Subcutaneous adipose tissue (tissue), 4 donors: ENCODE data around the gene CADM2. TPM values are rescaled to one million over a fixed set of nuclear protein-coding genes. Genes with fewer than 3 reads are reported as not detected.

Experiments
- total RNA-seq, 4 donors: library from RNA; depleted of rRNA; stranded (reverse); fragments of >200 nt; gene quantifications; one replicate each; pipeline ENCODE4 v1.1.0, GENCODE V29; 2016
- TF ChIP-seq, protein P1 (sequence below): fragments of 450-650 bp; IDR thresholded peaks from one replicate; pipeline ENCODE4 v1.5.1; 2016; ENCODE audit warnings: low read depth, mild to moderate bottlenecking, control low read depth, antibody characterized with exemption, moderate library complexity

Gene CADM2
- total RNA-seq, 4 donors from 2014 or later: 1.0 to 19.8 (median 4.4) TPM

DNA sequence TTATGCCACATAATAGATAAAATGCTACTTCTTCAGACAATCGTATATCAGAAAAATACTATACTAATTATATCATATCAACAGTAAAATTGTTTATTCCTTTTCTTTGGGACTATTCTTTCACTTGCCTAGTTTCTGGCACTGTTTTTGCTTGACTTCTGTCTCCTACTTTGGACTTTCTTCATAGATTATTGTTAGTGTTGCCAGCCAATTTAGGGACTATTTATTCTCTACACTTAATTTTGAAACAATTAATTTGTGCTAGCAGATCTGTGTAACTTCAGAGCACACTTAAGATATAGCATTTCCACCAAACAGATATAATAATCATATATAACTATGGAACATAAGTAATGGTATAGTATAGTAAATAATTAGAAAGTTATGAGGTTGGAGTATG is 305.6 kb downstream of the CADM2 start:
- TF ChIP-seq, protein P1, sequence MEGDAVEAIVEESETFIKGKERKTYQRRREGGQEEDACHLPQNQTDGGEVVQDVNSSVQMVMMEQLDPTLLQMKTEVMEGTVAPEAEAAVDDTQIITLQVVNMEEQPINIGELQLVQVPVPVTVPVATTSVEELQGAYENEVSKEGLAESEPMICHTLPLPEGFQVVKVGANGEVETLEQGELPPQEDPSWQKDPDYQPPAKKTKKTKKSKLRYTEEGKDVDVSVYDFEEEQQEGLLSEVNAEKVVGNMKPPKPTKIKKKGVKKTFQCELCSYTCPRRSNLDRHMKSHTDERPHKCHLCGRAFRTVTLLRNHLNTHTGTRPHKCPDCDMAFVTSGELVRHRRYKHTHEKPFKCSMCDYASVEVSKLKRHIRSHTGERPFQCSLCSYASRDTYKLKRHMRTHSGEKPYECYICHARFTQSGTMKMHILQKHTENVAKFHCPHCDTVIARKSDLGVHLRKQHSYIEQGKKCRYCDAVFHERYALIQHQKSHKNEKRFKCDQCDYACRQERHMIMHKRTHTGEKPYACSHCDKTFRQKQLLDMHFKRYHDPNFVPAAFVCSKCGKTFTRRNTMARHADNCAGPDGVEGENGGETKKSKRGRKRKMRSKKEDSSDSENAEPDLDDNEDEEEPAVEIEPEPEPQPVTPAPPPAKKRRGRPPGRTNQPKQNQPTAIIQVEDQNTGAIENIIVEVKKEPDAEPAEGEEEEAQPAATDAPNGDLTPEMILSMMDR: no peak

DNA sequence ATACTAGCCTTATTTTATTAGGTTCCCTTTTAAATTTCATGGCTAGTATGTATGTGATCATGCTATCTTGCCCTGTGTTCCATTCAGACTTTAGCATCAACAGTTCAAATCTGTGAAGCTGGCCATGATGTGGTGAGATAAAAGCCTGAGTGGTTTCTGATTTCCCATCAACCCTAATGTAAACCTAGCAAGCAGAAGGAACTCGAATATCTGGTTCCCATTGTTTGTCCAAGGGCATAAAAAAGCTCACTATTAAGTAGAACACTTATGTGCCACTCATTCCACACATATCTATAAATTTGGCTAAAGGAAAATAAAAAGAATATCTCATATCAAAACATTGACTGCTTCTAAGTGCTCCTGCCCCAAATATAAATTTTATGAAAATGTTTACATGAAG is 311.7 kb downstream of the CADM2 start:
- TF ChIP-seq, protein P1: no peak

DNA sequence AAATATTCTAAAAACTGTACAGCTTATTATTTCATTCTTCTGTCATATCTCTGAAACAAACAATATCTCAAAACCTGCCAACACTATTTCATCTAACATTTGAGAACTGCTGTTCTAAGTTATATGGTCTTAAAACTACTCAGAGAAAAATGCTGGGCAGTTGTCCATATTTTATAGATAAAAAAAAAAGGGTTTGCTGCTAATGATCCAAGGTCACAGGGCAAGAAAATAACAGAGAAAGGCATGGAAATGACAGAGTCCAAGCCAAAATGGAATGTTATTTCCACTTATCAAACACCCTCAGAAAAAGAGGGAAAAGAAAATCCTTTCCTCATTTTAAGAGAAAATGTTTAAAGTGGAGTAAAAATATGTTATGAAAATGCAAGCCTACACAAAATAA is 313.1 kb downstream of the CADM2 start:
- TF ChIP-seq, protein P1: no peak

DNA sequence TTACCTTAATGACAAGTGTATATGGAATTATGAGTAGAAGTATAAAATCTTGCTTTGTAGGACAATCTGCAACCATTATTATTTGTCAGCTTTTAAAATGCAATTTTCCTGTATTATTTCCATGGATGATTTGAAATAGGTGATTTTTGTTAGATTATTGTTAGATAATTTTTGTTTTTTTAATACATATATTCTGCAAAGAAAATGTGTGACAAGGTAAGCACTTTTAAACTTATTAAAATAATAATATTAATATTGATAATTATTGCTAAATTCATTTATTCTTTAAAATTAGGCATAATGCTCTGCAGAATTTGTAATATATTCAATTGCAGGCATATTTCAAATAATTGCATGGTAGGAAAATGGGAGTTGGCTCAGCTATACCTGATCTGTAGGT is 329.5 kb downstream of the CADM2 start:
- TF ChIP-seq, protein P1: no peak

DNA sequence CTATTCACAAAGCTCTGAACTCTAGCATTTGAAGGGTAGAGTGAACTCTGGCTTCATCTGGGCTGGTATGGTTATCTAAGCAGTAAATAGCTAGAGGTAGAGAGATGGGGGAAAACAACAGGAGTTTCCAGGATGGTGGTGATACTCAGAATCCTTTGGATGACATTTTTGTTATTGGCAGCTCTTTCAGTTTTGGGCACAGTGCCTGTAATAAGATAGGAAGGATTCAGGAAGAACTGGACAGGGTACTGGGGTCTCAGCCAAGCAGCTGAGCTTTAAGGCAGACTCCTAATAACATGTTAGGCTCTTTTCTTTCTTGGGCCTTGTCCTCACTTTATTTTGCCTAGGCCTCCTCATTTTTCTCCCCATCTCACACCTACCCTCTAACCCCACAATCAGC is 338.5 kb downstream of the CADM2 start:
- TF ChIP-seq, protein P1: no peak

DNA sequence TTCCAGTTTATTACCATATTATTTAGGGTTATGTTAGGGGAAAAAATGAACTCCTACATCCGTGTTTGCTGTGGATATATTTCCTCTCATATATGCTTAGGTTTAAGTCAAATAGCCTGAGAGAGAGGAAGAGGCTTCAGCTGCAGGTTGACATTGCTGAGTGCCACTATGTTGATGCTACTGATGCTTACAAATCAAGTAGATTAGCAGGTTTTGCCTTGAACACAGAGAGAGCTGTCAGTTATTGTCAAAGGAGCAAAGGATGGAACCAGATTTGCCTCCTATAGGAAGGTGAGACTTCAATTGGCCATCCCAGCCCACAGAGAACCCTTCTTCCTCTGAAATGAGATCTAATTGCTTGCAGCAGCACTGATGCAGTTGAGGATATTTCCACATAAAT is 339.2 kb downstream of the CADM2 start:
- TF ChIP-seq, protein P1: no peak

DNA sequence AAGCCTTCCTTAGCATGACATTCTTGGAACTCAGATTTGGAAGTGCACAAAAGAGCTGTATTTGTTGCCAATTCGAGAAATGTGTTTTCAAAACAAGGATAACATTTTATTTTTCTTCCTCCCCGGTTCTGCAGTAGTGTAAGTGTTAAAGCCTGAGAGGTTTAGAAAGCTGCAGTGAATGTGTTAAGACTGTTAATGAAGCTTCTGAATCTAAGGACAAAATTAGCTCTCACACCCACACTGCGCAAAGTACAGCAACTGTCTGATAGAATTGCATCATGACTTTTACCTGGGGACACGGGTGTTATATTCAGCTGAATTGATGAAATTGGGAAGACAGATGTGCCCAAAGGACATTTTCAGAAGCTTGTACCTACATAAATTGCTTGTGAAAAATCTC is 344.4 kb downstream of the CADM2 start:
- TF ChIP-seq, protein P1: no peak
